Measurements from ENCODE around the gene GNAL.

Gene GNAL

GRCh38 chr18:11751341-11752115 is 62.5 kb downstream of the GNAL start (continued):
- no peak for TF ChIP-seq ZNF8 (CRISPR knock-in tag; IDR thresholded peaks at IDR 0.05)

- TF ChIP-seq ESRRG (CRISPR knock-in tag; IDR thresholded peaks at IDR 0.05) (no peak), ISL1 (CRISPR knock-in tag; IDR thresholded peaks at IDR 0.05) (no peak), ZC3H10 (CRISPR knock-in tag; IDR thresholded peaks at IDR 0.05) (no peak), ZFP30 (CRISPR knock-in tag; IDR thresholded peaks at IDR 0.05) (no peak)
- TF ChIP-seq, protein P1, sequence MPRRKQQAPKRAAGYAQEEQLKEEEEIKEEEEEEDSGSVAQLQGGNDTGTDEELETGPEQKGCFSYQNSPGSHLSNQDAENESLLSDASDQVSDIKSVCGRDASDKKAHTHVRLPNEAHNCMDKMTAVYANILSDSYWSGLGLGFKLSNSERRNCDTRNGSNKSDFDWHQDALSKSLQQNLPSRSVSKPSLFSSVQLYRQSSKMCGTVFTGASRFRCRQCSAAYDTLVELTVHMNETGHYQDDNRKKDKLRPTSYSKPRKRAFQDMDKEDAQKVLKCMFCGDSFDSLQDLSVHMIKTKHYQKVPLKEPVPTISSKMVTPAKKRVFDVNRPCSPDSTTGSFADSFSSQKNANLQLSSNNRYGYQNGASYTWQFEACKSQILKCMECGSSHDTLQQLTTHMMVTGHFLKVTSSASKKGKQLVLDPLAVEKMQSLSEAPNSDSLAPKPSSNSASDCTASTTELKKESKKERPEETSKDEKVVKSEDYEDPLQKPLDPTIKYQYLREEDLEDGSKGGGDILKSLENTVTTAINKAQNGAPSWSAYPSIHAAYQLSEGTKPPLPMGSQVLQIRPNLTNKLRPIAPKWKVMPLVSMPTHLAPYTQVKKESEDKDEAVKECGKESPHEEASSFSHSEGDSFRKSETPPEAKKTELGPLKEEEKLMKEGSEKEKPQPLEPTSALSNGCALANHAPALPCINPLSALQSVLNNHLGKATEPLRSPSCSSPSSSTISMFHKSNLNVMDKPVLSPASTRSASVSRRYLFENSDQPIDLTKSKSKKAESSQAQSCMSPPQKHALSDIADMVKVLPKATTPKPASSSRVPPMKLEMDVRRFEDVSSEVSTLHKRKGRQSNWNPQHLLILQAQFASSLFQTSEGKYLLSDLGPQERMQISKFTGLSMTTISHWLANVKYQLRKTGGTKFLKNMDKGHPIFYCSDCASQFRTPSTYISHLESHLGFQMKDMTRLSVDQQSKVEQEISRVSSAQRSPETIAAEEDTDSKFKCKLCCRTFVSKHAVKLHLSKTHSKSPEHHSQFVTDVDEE (CRISPR knock-in tag; IDR thresholded peaks at IDR 0.05), result no peak
- ATAC-seq, result no peak
These were observed 63.2 kb downstream of the GNAL start for GRCh38 chr18:11752116-11752911.

DNA sequence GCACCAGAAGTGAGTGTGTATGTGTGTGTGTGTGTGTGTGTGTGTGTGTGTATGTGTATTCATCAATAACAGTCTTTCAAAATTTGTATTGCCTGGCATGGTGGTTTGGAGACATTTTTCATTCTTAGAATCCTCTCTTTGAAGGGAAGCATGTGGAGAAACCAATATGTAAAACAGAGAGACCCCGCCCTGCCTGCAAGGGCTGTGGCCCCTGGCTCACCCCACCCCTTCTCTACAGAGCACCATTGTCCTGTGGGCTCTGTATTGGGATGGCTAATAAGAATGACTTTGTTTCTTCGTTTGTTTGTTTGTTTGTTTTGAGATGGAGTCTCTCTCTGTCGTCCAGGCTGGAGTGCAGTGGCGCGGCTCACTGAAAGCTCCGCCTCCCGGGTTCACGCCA is 65.9 kb downstream of the GNAL start:
- TF ChIP-seq PPARA (CRISPR knock-in tag; IDR thresholded peaks at IDR 0.05; ENCODE audit: borderline replicate concordance) (no peak), OSR1 (CRISPR knock-in tag; IDR thresholded peaks at IDR 0.05) (no peak), ZNF565 (CRISPR knock-in tag; conservative IDR thresholded peaks at IDR 0.05; ENCODE audit: low read depth) (no peak), CSDC2 (CRISPR knock-in tag; IDR thresholded peaks at IDR 0.05) (no peak), ZC3H10 (CRISPR knock-in tag; IDR thresholded peaks at IDR 0.05) (no peak), ARNTL (CRISPR knock-in tag; IDR thresholded peaks at IDR 0.05; ENCODE audit: borderline replicate concordance, low read depth) (no peak), POU6F1 (CRISPR knock-in tag; IDR thresholded peaks at IDR 0.05; ENCODE audit: borderline replicate concordance, low read depth) (no peak), ZNF70 (CRISPR knock-in tag; IDR thresholded peaks at IDR 0.05) (no peak), ISL1 (CRISPR knock-in tag; IDR thresholded peaks at IDR 0.05) (no peak), BACH2 (CRISPR knock-in tag; IDR thresholded peaks at IDR 0.05; ENCODE audit: borderline replicate concordance) (no peak), SNAI2 (CRISPR knock-in tag; IDR thresholded peaks at IDR 0.05) (no peak), ZFP3 (CRISPR knock-in tag; IDR thresholded peaks at IDR 0.05) (no peak), RARB (CRISPR knock-in tag; IDR thresholded peaks at IDR 0.05) (no peak), GLIS3 (CRISPR knock-in tag; IDR thresholded peaks at IDR 0.05) (no peak), TOX (CRISPR knock-in tag; IDR thresholded peaks at IDR 0.05; ENCODE audit: borderline replicate concordance) (no peak)
- TF ChIP-seq, protein P2, sequence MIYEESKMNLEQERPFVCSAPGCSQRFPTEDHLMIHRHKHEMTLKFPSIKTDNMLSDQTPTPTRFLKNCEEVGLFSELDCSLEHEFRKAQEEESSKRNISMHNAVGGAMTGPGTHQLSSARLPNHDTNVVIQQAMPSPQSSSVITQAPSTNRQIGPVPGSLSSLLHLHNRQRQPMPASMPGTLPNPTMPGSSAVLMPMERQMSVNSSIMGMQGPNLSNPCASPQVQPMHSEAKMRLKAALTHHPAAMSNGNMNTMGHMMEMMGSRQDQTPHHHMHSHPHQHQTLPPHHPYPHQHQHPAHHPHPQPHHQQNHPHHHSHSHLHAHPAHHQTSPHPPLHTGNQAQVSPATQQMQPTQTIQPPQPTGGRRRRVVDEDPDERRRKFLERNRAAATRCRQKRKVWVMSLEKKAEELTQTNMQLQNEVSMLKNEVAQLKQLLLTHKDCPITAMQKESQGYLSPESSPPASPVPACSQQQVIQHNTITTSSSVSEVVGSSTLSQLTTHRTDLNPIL (CRISPR knock-in tag; IDR thresholded peaks at IDR 0.05; ENCODE audit: low read depth), result no peak
- TF ChIP-seq, protein P3, sequence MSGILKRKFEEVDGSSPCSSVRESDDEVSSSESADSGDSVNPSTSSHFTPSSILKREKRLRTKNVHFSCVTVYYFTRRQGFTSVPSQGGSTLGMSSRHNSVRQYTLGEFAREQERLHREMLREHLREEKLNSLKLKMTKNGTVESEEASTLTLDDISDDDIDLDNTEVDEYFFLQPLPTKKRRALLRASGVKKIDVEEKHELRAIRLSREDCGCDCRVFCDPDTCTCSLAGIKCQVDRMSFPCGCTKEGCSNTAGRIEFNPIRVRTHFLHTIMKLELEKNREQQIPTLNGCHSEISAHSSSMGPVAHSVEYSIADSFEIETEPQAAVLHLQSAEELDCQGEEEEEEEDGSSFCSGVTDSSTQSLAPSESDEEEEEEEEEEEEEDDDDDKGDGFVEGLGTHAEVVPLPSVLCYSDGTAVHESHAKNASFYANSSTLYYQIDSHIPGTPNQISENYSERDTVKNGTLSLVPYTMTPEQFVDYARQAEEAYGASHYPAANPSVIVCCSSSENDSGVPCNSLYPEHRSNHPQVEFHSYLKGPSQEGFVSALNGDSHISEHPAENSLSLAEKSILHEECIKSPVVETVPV (CRISPR knock-in tag; IDR thresholded peaks at IDR 0.05), result no peak
- TF ChIP-seq, protein P4, sequence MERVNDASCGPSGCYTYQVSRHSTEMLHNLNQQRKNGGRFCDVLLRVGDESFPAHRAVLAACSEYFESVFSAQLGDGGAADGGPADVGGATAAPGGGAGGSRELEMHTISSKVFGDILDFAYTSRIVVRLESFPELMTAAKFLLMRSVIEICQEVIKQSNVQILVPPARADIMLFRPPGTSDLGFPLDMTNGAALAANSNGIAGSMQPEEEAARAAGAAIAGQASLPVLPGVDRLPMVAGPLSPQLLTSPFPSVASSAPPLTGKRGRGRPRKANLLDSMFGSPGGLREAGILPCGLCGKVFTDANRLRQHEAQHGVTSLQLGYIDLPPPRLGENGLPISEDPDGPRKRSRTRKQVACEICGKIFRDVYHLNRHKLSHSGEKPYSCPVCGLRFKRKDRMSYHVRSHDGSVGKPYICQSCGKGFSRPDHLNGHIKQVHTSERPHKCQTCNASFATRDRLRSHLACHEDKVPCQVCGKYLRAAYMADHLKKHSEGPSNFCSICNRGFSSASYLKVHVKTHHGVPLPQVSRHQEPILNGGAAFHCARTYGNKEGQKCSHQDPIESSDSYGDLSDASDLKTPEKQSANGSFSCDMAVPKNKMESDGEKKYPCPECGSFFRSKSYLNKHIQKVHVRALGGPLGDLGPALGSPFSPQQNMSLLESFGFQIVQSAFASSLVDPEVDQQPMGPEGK (CRISPR knock-in tag; IDR thresholded peaks at IDR 0.05; ENCODE audit: borderline replicate concordance), result no peak
- ATAC-seq, result no peak
